Fibroblast of lung (primary cell): ENCODE results near the gene PRKAR1B.
"Not testable (repeated sequence)": the region's sequence is repeated elsewhere in the genome, so short reads cannot be mapped to it uniquely, and the experiment has no call there.

Experiments
- CTCF ChIP-seq, 2 donors: IDR thresholded peaks in 1 of 2; conservative IDR thresholded peaks in 1 of 2; 1 replicate in 1 of 2; 2 replicates in 1 of 2; pipeline ENCODE4 v1.5.1; 2011 to 2012; ENCODE audit warnings: low read length in 2 of 2, control low read depth in 1 of 2, inconsistent platforms in 1 of 2, low read depth in 1 of 2, mild to moderate bottlenecking in 1 of 2
- EZH2 ChIP-seq: IDR thresholded peaks from 2 replicates; pipeline ENCODE4 v1.5.1; 2012; ENCODE audit warnings: low read length, control low read depth, mild to moderate bottlenecking; ENCODE audit errors: missing control alignments

- TF ChIP-seq CTCF (conservative IDR thresholded peaks at IDR 0.05 in 1 of 2, IDR thresholded peaks at IDR 0.05 in 1 of 2; ENCODE audit: low read depth in 1 of 2, low read length in 2 of 2); EZH2: not testable (repeated sequence)
These were observed 25.2 kb upstream of the PRKAR1B start for GRCh38 chr7:752256-752655.
